Pancreas (tissue), 10 donors: Measurements from ENCODE around the gene CHID1. TPM values are rescaled to one million over a fixed set of nuclear protein-coding genes. Genes with fewer than 3 reads are reported as not detected.

Experiments used
- ATAC-seq, 4 donors: fragments of 200-7000 bp; cut with Tn5 transposase; one replicate each; pipeline versions ENCODE4 v1.8.0 to v1.9.1; 2020; ENCODE audit warnings: mild to moderate bottlenecking in 4 of 4, moderate library complexity in 4 of 4
- DNase-seq, 6 donors: peaks; one replicate each; pipeline ENCODE4 v3.0.0-alpha.2; 2020
- FAIRE-seq: peaks from 2 replicates; lab custom pipeline; 2012; peaks lifted over from hg19 to GRCh38; lab: Jason Lieb, UNC
- H3K27ac ChIP-seq, 4 donors: fragments of 200-600 bp; sonication (generic); 1 replicate in 3 of 4; 2 replicates in 1 of 4; pipeline versions ENCODE4 v1.5.0 to v1.8.0; 2020
- H3K27me3 ChIP-seq, 4 donors: fragments of 200-600 bp; one replicate each; pipeline ENCODE4 v1.8.0; 2021
- H3K36me3 ChIP-seq, 3 donors: fragments of 200-600 bp; sonication (generic) in 1 of 3; one replicate each; pipeline versions ENCODE4 v1.5.0 to v1.8.0; 2020 to 2021
- H3K4me1 ChIP-seq, 3 donors: fragments of 200-600 bp; one replicate each; pipeline ENCODE4 v1.8.0; 2021
- H3K4me3 ChIP-seq, 4 donors: fragments of 200-600 bp; sonication (generic) in 2 of 4; one replicate each; pipeline versions ENCODE4 v1.5.0 to v1.8.0; 2020 to 2021
- H3K9me3 ChIP-seq, 4 donors: fragments of 200-600 bp; one replicate each; pipeline ENCODE4 v1.8.0; 2021
- WGBS, 2 donors: extraction: QIAGEN DNeasy Blood & Tissue Kit; methylation state at CpG; one replicate each; pipeline ENCODE4 v1.1.7; 2013; 5-methylcytosine and 5-hydroxymethylcytosine counted together
- intact Hi-C, 3 donors: fragments of 100-400 bp; cut with DNase I; formaldehyde crosslinking; loops; one replicate each; pipeline versions ENCODE4 v1.11.1 to v1.14.2; 2022
- polyA plus RNA-seq, 2 donors: library from polyadenylated mRNA; stranded (reverse); fragments of 200-250 nt; gene quantifications; one replicate each; pipeline ENCODE4 v1.2.3, GENCODE V29; 2013
- total RNA-seq, 6 donors: library from RNA; stranded (reverse); fragmentation: NEBNext Ultra II Directional in 4 of 6; extraction: Animal tissue kit (Norgen Biotek cat#: 25700) in 4 of 6; gene quantifications; one replicate each; pipeline versions ENCODE4 v1.2.1 to v1.2.4, GENCODE V29; 2021 to 2023
- TF ChIP-seq, protein P1 (sequence below), 4 donors: fragments of 200-600 bp; sonication (generic) in 3 of 4; IDR thresholded peaks; one replicate each; pipeline versions ENCODE4 v1.5.0 to v1.8.0; 2021; ENCODE audit warnings: antibody characterized with exemption in 4 of 4
- donor health status: healthy with polysubstance abuse.
- donor health status: DM: no; HTN: no; CAD: no; lungs with moderate emphysema.
- donor health status: DM: no; HTN: no; CAD: no.
- donor health status: control.
- donor health status: control.
- donor health status: Bipolar disorder and iron deficiency.
- donor health status: DM: yes; HTN: yes; CAD: no.
- donor health status: DM: no; HTN: no; CAD: no.
- donor health status: DM: no; HTN: no; CAD: no.
- donor health status: DM: yes; HTN: yes; CAD: no.

Gene CHID1
- total and polyA plus RNA-seq, 8 donors = 41.7 to 86.0 (median 62.1) TPM

DNA sequence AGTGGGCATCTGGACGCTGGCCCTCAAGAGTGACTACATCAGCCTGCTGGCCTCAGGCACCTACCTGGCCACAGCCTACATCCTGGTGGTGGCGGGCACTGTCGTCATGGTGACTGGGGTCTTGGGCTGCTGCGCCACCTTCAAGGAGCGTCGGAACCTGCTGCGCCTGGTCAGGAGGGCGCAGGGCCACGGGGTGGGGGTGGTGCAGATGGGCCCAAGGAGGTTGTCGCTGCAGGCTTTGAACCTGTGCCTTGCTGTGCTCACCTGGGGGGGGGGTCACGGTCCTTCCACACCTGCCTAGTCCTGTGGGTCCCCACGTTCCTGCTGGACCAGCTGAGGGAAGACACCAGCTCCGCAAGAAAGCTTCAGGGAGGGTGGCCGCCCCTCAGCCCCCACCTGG lies 74.3 kb downstream of the CHID1 start:
- 82 to 89% methylated on average over 14 of the region's 14 CpGs for WGBS, 2 donors
- Histone ChIP-seq H3K9me3 (no peaks in the 10 kb centered on the region), H3K4me3 (no peak overlapping the region), H3K4me1 (peaks cover 0 to 22% (median 21%) of the 10 kb centered on the region in 3 donors), H3K27me3 (no peaks in the 10 kb centered on the region), H3K27ac (peak overlapping the region in 1 of 4 donors; percentile 17), H3K36me3 (peaks cover 0 to 45% (median 21%) of the 10 kb centered on the region in 3 donors)
- TF ChIP-seq, protein P1, sequence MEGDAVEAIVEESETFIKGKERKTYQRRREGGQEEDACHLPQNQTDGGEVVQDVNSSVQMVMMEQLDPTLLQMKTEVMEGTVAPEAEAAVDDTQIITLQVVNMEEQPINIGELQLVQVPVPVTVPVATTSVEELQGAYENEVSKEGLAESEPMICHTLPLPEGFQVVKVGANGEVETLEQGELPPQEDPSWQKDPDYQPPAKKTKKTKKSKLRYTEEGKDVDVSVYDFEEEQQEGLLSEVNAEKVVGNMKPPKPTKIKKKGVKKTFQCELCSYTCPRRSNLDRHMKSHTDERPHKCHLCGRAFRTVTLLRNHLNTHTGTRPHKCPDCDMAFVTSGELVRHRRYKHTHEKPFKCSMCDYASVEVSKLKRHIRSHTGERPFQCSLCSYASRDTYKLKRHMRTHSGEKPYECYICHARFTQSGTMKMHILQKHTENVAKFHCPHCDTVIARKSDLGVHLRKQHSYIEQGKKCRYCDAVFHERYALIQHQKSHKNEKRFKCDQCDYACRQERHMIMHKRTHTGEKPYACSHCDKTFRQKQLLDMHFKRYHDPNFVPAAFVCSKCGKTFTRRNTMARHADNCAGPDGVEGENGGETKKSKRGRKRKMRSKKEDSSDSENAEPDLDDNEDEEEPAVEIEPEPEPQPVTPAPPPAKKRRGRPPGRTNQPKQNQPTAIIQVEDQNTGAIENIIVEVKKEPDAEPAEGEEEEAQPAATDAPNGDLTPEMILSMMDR (IDR thresholded peaks at IDR 0.05) = no peak
- intact Hi-C loops = no loop called here
- DNase-seq (peak in 1 of 6 donors; percentile 44), FAIRE-seq (no peak), ATAC-seq (no peak)

DNA sequence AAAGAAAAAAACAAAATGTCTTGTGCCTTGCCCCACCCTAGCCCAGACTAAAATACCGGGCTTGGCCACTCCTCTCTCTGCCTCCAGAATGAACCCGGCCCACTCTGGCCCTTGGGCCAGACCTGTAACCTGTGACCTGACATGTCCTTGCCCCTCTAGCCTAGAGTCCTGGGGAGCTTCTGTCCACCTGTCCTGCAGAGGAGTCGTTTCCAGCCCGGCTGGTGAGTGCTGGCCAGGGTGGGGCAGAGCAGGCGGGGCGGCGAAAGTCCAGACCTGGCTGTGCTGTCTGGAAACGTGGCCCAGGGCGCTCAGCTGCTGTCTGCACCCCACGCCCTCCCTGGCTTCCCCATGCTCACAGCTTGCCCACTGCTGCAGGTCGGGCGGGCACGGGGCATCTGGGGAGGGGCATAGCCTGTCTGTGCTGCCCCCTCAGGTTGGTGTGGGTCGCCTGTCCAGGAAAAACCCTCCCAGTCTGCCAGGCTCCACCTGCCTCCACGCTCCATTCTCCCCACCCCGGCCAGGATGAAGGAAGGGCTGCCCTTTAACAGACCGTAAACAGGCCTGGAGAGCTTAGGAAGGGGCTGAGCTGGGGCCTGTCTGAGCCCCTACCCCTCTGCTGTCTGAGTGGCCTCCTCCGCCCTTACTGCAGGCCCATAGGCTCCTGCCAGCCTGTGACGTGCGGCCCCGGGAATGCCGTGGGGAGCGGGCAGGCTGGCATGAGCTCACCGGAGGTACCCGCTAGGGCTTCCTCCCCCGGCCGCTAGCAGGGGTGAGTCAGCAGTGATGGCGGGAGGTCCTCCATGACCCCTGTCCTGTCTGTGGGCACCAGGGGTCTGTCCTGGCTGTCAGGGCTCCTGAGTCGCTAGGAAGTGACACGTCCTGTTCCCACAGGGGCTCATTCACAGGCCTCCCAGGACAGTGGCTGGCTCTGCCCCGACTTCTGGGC lies 76.0 kb downstream of the CHID1 start:
- no peaks in the 10 kb centered on the region for H3K9me3 ChIP-seq
- peak; percentile 62 to 75 (median 70) for ATAC-seq
- WGBS, 2 donors = 7 to 12% methylated on average over 31 of the region's 31 CpGs
- peak overlapping the region; percentile 85 to 95 (median 88) for H3K27ac ChIP-seq
- peak overlapping the region in 3 of 4 donors; percentile 82 to 86 (median 83) for H3K4me3 ChIP-seq
- TF ChIP-seq, protein P1 (IDR thresholded peaks at IDR 0.05) = no peak
- peak; percentile 86 to 97 (median 92) for DNase-seq
- H3K27me3 ChIP-seq = no peaks in the 10 kb centered on the region
- peaks cover 0 to 32% (median 15%) of the 10 kb centered on the region in 3 donors for H3K36me3 ChIP-seq
- intact Hi-C loops = no loop called here
- peaks cover 0 to 11% (median 9%) of the 10 kb centered on the region in 3 donors for H3K4me1 ChIP-seq
- no peak for FAIRE-seq

DNA sequence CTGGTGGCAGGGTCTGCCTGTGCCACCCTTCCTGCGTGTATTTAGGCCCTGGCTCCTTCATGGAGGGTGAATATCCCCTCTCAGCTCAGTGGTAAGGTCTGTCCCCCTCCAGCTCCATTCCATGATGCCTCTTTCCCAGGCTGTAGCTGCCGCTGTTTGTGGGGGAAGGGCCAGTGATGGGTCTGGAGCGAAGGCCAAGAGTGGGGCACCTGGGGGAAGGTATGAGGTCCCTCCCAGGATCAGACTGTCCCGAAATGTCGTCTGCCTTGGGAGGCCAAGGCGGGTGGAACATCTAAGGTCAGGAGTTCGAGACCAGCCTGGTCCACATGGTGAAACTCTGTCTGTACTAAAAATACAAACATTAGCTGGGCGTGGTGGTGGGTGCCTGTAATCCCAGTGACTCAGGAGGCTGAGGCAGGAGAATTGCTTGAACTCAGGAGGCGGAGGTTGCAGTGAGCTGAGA lies 76.7 kb downstream of the CHID1 start:
- peak in 2 of 6 donors; percentile 53 to 59 for DNase-seq
- intact Hi-C loops = no loop called here
- H3K27ac ChIP-seq = peak overlapping the region; percentile 85 to 95 (median 88)
- H3K9me3 ChIP-seq = no peaks in the 10 kb centered on the region
- WGBS, 2 donors = 15 to 22% methylated on average over 9 of the region's 9 CpGs
- H3K4me3 ChIP-seq = peak overlapping the region; percentile 71 to 86 (median 82)
- TF ChIP-seq, protein P1 (IDR thresholded peaks at IDR 0.05) = no peak
- peaks cover 7 to 16% (median 15%) of the 10 kb centered on the region in 3 donors for H3K4me1 ChIP-seq
- no peaks in the 10 kb centered on the region for H3K27me3 ChIP-seq
- H3K36me3 ChIP-seq = peaks cover 0 to 26% (median 9%) of the 10 kb centered on the region in 3 donors
- no peak for FAIRE-seq
- ATAC-seq = peak in 2 of 4 donors; percentile 0 to 2

DNA sequence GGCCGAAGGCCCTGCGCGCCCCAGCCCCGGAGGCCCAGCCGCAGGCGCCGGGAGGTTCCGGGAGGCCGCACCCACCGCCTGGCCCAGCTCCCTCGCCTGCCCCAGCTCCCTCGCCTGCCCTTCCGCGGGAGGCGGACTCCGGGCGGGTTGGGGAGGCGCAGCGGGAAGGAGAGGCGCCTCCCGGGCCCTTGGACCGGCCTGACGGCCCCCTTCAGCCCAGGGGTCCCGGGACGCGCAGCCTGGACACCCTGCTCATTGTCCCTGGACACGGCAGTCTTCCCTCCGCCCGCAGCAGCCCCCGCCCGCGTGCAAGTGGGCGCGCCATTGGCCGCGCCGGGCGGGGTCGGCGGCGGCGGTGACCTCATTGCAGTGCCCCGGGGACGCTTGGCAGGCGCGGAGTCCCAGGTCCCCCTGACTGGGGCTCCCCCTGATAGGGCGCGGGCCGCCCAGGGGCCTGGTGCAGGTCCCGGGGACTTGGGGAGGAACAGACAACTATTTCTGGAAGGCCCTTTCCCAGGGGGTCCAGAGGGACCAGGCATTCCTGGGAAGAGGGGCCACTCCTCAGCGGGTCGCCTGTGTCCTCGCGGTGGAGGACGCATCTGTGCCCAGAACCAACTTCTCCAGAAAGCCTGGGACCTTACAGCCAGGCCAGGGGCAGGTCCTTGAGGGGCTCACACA lies 77.4 kb downstream of the CHID1 start:
- ATAC-seq (peak; percentile 13 to 45 (median 26)), DNase-seq (peak in 5 of 6 donors; percentile 71 to 90 (median 84)), FAIRE-seq (no peak)
- TF ChIP-seq, protein P1 (IDR thresholded peaks at IDR 0.05) = no peak
- WGBS, 2 donors = 1 to 2% methylated on average over 36 to 55 of the region's 55 CpGs
- H3K27ac ChIP-seq = peak overlapping the region; percentile 85 to 95 (median 88)
- peaks cover 9 to 21% (median 21%) of the 10 kb centered on the region in 3 donors for H3K4me1 ChIP-seq
- H3K27me3 ChIP-seq = no peaks in the 10 kb centered on the region
- H3K9me3 ChIP-seq = no peaks in the 10 kb centered on the region
- peaks cover 0 to 20% (median 9%) of the 10 kb centered on the region in 3 donors for H3K36me3 ChIP-seq
- intact Hi-C loops = no loop called here
- H3K4me3 ChIP-seq = peak overlapping the region; percentile 71 to 86 (median 82)
